Retinal pigment epithelial cell (primary cell): ENCODE measurements around the gene ADCY10.
"Not testable (repeated sequence)": the region's sequence is repeated elsewhere in the genome, so short reads cannot be mapped to it uniquely, and the experiment has no call there.

Source experiments
- DNase-seq: peaks from one replicate; pipeline ENCODE4 v3.0.0-alpha.2; 2010; ENCODE audit warnings: low read depth
- H3K4me3 ChIP-seq: 2 replicates; pipeline ENCODE4 v1.5.1; 2011; ENCODE audit warnings: mild to moderate bottlenecking, low read length, control low read depth, moderate library complexity
- CTCF ChIP-seq: conservative IDR thresholded peaks from 2 replicates; pipeline ENCODE4 v1.5.1; 2011; ENCODE audit warnings: low read depth, low read length, control low read depth, inconsistent platforms

Gene ADCY10

GRCh38 chr1:167821356-167821685 lies 92.6 kb downstream of the ADCY10 start:
- no peak overlapping the region for H3K4me3 ChIP-seq
- no peak for TF ChIP-seq CTCF
- no peak for DNase-seq

- TF ChIP-seq CTCF, result no peak
- DNase-seq, result no peak
- H3K4me3 ChIP-seq, result no peak overlapping the region
Observed at GRCh38 chr1:167820684-167821355, 93.1 kb downstream of the ADCY10 start.

GRCh38 chr1:167819849-167820683 lies 93.9 kb downstream of the ADCY10 start:
- TF ChIP-seq CTCF, result no peak
- peak overlapping the region; percentile 29 for H3K4me3 ChIP-seq
- peak; percentile 24 for DNase-seq

- TF ChIP-seq CTCF, result no peak
- H3K4me3 ChIP-seq, result no peak overlapping the region
- DNase-seq, result no peak
Observed at GRCh38 chr1:167815650-167816049, 98.3 kb downstream of the ADCY10 start.

GRCh38 chr1:167812972-167813371 lies 101.0 kb downstream of the ADCY10 start:
- no peak for DNase-seq
- no peak overlapping the region for H3K4me3 ChIP-seq
- TF ChIP-seq CTCF, result no peak

GRCh38 chr1:167808690-167809089 lies 105.2 kb downstream of the ADCY10 start:
- no peak overlapping the region for H3K4me3 ChIP-seq
- no peak for TF ChIP-seq CTCF
- no peak for DNase-seq

- H3K4me3 ChIP-seq, result no peak overlapping the region
- DNase-seq, result no peak
Observed at GRCh38 chr1:167808104-167808503, 105.8 kb downstream of the ADCY10 start.

GRCh38 chr1:167806676-167807075 lies 107.3 kb downstream of the ADCY10 start:
- DNase-seq, H3K4me3 ChIP-seq: not testable (repeated sequence)

More at GRCh38 chr1:167808104-167808503, 105.8 kb downstream of the ADCY10 start:
- no peak for TF ChIP-seq CTCF

GRCh38 chr1:167806235-167806634 lies 107.7 kb downstream of the ADCY10 start:
- DNase-seq, H3K4me3 ChIP-seq: not testable (repeated sequence)
